Pancreas (tissue), 10 donors: Measurements from ENCODE around the gene WDR82. TPM values are rescaled to one million over a fixed set of nuclear protein-coding genes. Genes with fewer than 3 reads are reported as not detected.
A peak's percentile ranks its signal among the peaks of the same experiment; 100 is the strongest.

Experiments used
- ATAC-seq, 4 donors: fragments of 200-7000 bp; cut with Tn5 transposase; one replicate each; pipeline versions ENCODE4 v1.8.0 to v1.9.1; 2020; ENCODE audit warnings: mild to moderate bottlenecking in 4 of 4, moderate library complexity in 4 of 4
- DNase-seq, 6 donors: peaks; one replicate each; pipeline ENCODE4 v3.0.0-alpha.2; 2020
- FAIRE-seq: peaks from 2 replicates; lab custom pipeline; 2012; peaks lifted over from hg19 to GRCh38; lab: Jason Lieb, UNC
- H3K27ac ChIP-seq, 4 donors: fragments of 200-600 bp; sonication (generic); 1 replicate in 3 of 4; 2 replicates in 1 of 4; pipeline versions ENCODE4 v1.5.0 to v1.8.0; 2020
- H3K27me3 ChIP-seq, 4 donors: fragments of 200-600 bp; one replicate each; pipeline ENCODE4 v1.8.0; 2021
- H3K36me3 ChIP-seq, 3 donors: fragments of 200-600 bp; sonication (generic) in 1 of 3; one replicate each; pipeline versions ENCODE4 v1.5.0 to v1.8.0; 2020 to 2021
- H3K4me1 ChIP-seq, 3 donors: fragments of 200-600 bp; one replicate each; pipeline ENCODE4 v1.8.0; 2021
- H3K4me3 ChIP-seq, 4 donors: fragments of 200-600 bp; sonication (generic) in 2 of 4; one replicate each; pipeline versions ENCODE4 v1.5.0 to v1.8.0; 2020 to 2021
- H3K9me3 ChIP-seq, 4 donors: fragments of 200-600 bp; one replicate each; pipeline ENCODE4 v1.8.0; 2021
- CTCF ChIP-seq, 4 donors: fragments of 200-600 bp; sonication (generic) in 3 of 4; IDR thresholded peaks; one replicate each; pipeline versions ENCODE4 v1.5.0 to v1.8.0; 2021; ENCODE audit warnings: antibody characterized with exemption in 4 of 4
- WGBS, 2 donors: extraction: QIAGEN DNeasy Blood & Tissue Kit; methylation state at CpG; one replicate each; pipeline ENCODE4 v1.1.7; 2013; 5-methylcytosine and 5-hydroxymethylcytosine counted together
- intact Hi-C, 3 donors: fragments of 100-400 bp; cut with DNase I; formaldehyde crosslinking; loops; one replicate each; pipeline versions ENCODE4 v1.11.1 to v1.14.2; 2022
- polyA plus RNA-seq, 2 donors: library from polyadenylated mRNA; stranded (reverse); fragments of 200-250 nt; gene quantifications; one replicate each; pipeline ENCODE4 v1.2.3, GENCODE V29; 2013
- total RNA-seq, 6 donors: library from RNA; stranded (reverse); fragmentation: NEBNext Ultra II Directional in 4 of 6; extraction: Animal tissue kit (Norgen Biotek cat#: 25700) in 4 of 6; gene quantifications; one replicate each; pipeline versions ENCODE4 v1.2.1 to v1.2.4, GENCODE V29; 2021 to 2023
- donor health status: healthy with polysubstance abuse.
- donor health status: DM: no; HTN: no; CAD: no; lungs with moderate emphysema.
- donor health status: DM: no; HTN: no; CAD: no.
- donor health status: control.
- donor health status: control.
- donor health status: Bipolar disorder and iron deficiency.
- donor health status: DM: yes; HTN: yes; CAD: no.
- donor health status: DM: no; HTN: no; CAD: no.
- donor health status: DM: no; HTN: no; CAD: no.
- donor health status: DM: yes; HTN: yes; CAD: no.

WDR82 gene
- total and polyA plus RNA-seq, 8 donors, result 9.0 to 32.1 (median 18.8) TPM

- H3K27me3 ChIP-seq, result no peaks in the 10 kb centered on the region
- peak in 3 of 4 donors; percentile 43 to 76 (median 70) for ATAC-seq
- no peak overlapping the region for H3K4me3 ChIP-seq
- no peak for FAIRE-seq
- intact Hi-C loops, result no loop called here
- no peaks in the 10 kb centered on the region for H3K9me3 ChIP-seq
- no peaks in the 10 kb centered on the region for H3K4me1 ChIP-seq
- TF ChIP-seq CTCF (IDR thresholded peaks at IDR 0.05), result no peak
- WGBS, 2 donors, result 83 to 87% methylated on average over 11 to 12 of the region's 12 CpGs
- H3K36me3 ChIP-seq, result peaks cover 11 to 39% (median 18%) of the 10 kb centered on the region in 3 donors
- peak overlapping the region in 2 of 4 donors; percentile 27 to 44 for H3K27ac ChIP-seq
- DNase-seq, result peak in 1 of 6 donors; percentile 49
These were observed 24.8 kb downstream of the WDR82 start for GRCh38 chr3:52253314-52254304.

- H3K9me3 ChIP-seq, result no peaks in the 10 kb centered on the region
- H3K4me3 ChIP-seq, result no peak overlapping the region
- no peak for TF ChIP-seq CTCF (IDR thresholded peaks at IDR 0.05)
- peaks cover 0 to under 1% (median 0%) of the 10 kb centered on the region in 3 donors for H3K4me1 ChIP-seq
- no peak for FAIRE-seq
- no peak for ATAC-seq
- no peak overlapping the region for H3K27ac ChIP-seq
- no peak for DNase-seq
- H3K27me3 ChIP-seq, result no peaks in the 10 kb centered on the region
- WGBS, 2 donors, result 58 to 88% methylated on average over 1 of the region's 1 CpG
- peaks cover 0 to 14% (median 3%) of the 10 kb centered on the region in 3 donors for H3K36me3 ChIP-seq
- intact Hi-C loops, result no loop called here
These were observed 28.3 kb downstream of the WDR82 start for GRCh38 chr3:52250122-52250521.

GRCh38 chr3:52249683-52250082 is 28.8 kb downstream of the WDR82 start:
- no peak for TF ChIP-seq CTCF (IDR thresholded peaks at IDR 0.05)
- DNase-seq, result no peak
- Histone ChIP-seq H3K36me3 (peaks cover 0 to 14% (median 3%) of the 10 kb centered on the region in 3 donors), H3K4me3 (no peak overlapping the region), H3K27me3 (no peaks in the 10 kb centered on the region), H3K4me1 (peaks cover 0 to 3% (median 0%) of the 10 kb centered on the region in 3 donors), H3K9me3 (no peaks in the 10 kb centered on the region), H3K27ac (no peak overlapping the region)
- no peak for FAIRE-seq
- WGBS, 2 donors, result 80 to 88% methylated on average over 6 of the region's 6 CpGs
- intact Hi-C loops, result no loop called here
- no peak for ATAC-seq

GRCh38 chr3:52248816-52249547 is 29.5 kb downstream of the WDR82 start:
- H3K36me3 ChIP-seq, result peaks cover 0 to 10% (median 3%) of the 10 kb centered on the region in 3 donors
- FAIRE-seq, result no peak
- DNase-seq, result peak in 3 of 6 donors; percentile 33 to 86 (median 66)
- H3K4me1 ChIP-seq, result peaks cover 0 to 3% (median 0%) of the 10 kb centered on the region in 3 donors
- H3K27me3 ChIP-seq, result no peaks in the 10 kb centered on the region
- no peak for ATAC-seq
- no peak overlapping the region for H3K4me3 ChIP-seq
- no peak for TF ChIP-seq CTCF (IDR thresholded peaks at IDR 0.05)
- intact Hi-C loops, result no loop called here
- no peak overlapping the region for H3K27ac ChIP-seq
- WGBS, 2 donors, result 73 to 78% methylated on average over 10 of the region's 10 CpGs
- H3K9me3 ChIP-seq, result no peaks in the 10 kb centered on the region
